Measurements from ENCODE around the gene TAS2R60. TPM values are rescaled to one million over a fixed set of nuclear protein-coding genes. Genes with fewer than 3 reads are reported as not detected.

TAS2R60 gene
- total and polyA plus RNA-seq, 4 donors, result 0.50 TPM; not detected in 3

DNA sequence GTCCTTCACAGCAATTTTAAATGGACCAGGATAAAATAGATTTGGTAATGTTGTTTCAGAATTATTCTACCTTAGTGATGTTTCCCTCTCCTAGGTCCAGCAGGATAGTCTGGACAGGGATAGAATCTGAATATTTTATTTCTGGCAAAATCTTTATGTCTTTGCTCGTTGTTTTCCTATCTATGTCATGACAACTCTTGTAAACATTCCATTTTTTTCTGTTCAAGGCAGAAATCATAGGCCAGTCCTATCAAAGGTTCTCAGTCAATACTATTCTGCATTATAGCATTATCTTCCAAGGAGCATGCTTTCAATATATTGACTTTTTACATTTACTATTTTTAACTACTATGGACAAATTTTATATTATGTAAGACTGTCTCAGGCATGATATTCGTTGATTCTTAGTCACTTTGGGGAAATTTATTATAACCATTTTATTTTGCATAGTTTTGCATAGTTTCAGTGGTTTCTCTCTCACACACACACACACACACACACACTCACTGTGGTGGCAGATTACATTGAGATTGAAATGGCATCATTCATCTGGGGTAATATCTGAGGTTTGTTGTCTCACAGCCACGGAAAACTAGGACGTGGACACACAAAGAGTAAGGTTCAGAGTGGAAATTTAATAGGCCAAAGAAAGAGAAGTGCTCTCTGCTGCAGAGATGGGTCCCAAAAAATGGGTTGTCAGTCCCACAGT is 17.2 kb downstream of the TAS2R60 start:
- H3K4me1 ChIP-seq (ENCODE audit: control insufficient read depth in 4 of 4, insufficient read depth in 4 of 4, low read length in 3 of 4), result no peaks in the 10 kb centered on the region
- H3K27me3 ChIP-seq (ENCODE audit: control insufficient read depth in 4 of 4, insufficient read depth in 4 of 4, low read length in 3 of 4), result no peaks in the 10 kb centered on the region
- TF ChIP-seq, protein P1, sequence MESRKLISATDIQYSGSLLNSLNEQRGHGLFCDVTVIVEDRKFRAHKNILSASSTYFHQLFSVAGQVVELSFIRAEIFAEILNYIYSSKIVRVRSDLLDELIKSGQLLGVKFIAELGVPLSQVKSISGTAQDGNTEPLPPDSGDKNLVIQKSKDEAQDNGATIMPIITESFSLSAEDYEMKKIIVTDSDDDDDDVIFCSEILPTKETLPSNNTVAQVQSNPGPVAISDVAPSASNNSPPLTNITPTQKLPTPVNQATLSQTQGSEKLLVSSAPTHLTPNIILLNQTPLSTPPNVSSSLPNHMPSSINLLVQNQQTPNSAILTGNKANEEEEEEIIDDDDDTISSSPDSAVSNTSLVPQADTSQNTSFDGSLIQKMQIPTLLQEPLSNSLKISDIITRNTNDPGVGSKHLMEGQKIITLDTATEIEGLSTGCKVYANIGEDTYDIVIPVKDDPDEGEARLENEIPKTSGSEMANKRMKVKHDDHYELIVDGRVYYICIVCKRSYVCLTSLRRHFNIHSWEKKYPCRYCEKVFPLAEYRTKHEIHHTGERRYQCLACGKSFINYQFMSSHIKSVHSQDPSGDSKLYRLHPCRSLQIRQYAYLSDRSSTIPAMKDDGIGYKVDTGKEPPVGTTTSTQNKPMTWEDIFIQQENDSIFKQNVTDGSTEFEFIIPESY (IDR thresholded peaks at IDR 0.05), result no peak
- TF ChIP-seq, protein P2, sequence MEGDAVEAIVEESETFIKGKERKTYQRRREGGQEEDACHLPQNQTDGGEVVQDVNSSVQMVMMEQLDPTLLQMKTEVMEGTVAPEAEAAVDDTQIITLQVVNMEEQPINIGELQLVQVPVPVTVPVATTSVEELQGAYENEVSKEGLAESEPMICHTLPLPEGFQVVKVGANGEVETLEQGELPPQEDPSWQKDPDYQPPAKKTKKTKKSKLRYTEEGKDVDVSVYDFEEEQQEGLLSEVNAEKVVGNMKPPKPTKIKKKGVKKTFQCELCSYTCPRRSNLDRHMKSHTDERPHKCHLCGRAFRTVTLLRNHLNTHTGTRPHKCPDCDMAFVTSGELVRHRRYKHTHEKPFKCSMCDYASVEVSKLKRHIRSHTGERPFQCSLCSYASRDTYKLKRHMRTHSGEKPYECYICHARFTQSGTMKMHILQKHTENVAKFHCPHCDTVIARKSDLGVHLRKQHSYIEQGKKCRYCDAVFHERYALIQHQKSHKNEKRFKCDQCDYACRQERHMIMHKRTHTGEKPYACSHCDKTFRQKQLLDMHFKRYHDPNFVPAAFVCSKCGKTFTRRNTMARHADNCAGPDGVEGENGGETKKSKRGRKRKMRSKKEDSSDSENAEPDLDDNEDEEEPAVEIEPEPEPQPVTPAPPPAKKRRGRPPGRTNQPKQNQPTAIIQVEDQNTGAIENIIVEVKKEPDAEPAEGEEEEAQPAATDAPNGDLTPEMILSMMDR (IDR thresholded peaks at IDR 0.05; ENCODE audit: low read depth, low read length, missing input control), result no peak
- TF ChIP-seq, protein P3, sequence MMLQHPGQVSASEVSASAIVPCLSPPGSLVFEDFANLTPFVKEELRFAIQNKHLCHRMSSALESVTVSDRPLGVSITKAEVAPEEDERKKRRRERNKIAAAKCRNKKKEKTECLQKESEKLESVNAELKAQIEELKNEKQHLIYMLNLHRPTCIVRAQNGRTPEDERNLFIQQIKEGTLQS (IDR thresholded peaks at IDR 0.05), result no peak
- TF ChIP-seq RAD21 (IDR thresholded peaks at IDR 0.05) (no peak), FOXA2 (IDR thresholded peaks at IDR 0.05) (no peak), HNF4A (conservative IDR thresholded peaks at IDR 0.05) (no peak), TAF1 (conservative IDR thresholded peaks at IDR 0.05) (no peak), SP1 (IDR thresholded peaks at IDR 0.05) (no peak), HNF4G (IDR thresholded peaks at IDR 0.05) (no peak), NR2F2 (IDR thresholded peaks at IDR 0.05) (no peak), FOXA1 (IDR thresholded peaks at IDR 0.05) (no peak), GABPA (IDR thresholded peaks at IDR 0.05 in 1 of 2, conservative IDR thresholded peaks at IDR 0.05 in 1 of 2) (no peak), YY1 (IDR thresholded peaks at IDR 0.05) (no peak), RXRA (IDR thresholded peaks at IDR 0.05) (no peak)
- TF ChIP-seq, protein P4, sequence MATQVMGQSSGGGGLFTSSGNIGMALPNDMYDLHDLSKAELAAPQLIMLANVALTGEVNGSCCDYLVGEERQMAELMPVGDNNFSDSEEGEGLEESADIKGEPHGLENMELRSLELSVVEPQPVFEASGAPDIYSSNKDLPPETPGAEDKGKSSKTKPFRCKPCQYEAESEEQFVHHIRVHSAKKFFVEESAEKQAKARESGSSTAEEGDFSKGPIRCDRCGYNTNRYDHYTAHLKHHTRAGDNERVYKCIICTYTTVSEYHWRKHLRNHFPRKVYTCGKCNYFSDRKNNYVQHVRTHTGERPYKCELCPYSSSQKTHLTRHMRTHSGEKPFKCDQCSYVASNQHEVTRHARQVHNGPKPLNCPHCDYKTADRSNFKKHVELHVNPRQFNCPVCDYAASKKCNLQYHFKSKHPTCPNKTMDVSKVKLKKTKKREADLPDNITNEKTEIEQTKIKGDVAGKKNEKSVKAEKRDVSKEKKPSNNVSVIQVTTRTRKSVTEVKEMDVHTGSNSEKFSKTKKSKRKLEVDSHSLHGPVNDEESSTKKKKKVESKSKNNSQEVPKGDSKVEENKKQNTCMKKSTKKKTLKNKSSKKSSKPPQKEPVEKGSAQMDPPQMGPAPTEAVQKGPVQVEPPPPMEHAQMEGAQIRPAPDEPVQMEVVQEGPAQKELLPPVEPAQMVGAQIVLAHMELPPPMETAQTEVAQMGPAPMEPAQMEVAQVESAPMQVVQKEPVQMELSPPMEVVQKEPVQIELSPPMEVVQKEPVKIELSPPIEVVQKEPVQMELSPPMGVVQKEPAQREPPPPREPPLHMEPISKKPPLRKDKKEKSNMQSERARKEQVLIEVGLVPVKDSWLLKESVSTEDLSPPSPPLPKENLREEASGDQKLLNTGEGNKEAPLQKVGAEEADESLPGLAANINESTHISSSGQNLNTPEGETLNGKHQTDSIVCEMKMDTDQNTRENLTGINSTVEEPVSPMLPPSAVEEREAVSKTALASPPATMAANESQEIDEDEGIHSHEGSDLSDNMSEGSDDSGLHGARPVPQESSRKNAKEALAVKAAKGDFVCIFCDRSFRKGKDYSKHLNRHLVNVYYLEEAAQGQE (IDR thresholded peaks at IDR 0.05), result no peak
- H3K9ac ChIP-seq (ENCODE audit: low read depth in 1 of 2, low read length in 2 of 2), result no peak overlapping the region
- WGBS, result 80% methylated on average over 4 of the region's 4 CpGs
- no peaks in the 10 kb centered on the region for H3K9me3 ChIP-seq (ENCODE audit: control insufficient read depth in 4 of 4, low read length in 3 of 4)
- no peak for DNase-seq (ENCODE audit: low spot score)
- no peaks in the 10 kb centered on the region for H3K36me3 ChIP-seq (ENCODE audit: control insufficient read depth in 4 of 4, insufficient read depth in 3 of 4, low read depth in 1 of 4, low read length in 3 of 4)
- no peak overlapping the region for H3K4me3 ChIP-seq (ENCODE audit: low read depth in 1 of 3, low read length in 3 of 3)
- H3K27ac ChIP-seq (ENCODE audit: low read depth in 1 of 2, low read length in 2 of 2), result no peak overlapping the region

DNA sequence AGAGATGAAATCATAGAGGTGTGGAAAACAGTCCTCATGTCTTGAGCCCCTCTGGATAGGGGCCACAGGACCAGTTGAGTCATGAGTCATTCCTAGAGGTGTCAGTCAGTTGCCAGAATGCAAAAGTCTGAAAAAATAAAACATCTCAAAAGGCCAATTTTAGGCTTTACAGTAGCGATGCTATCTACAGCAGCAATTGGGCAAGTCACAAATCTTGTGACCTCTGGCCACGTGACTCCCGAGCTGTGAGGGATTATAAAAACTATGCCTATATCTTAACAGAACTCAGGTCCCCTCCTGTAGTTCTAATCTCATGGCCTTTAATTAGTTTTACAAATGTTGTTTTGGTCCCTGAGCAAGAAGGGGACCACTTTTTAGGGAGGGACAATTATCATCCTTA is 18.8 kb downstream of the TAS2R60 start:
- no peak for DNase-seq (ENCODE audit: low spot score)
- Histone ChIP-seq H3K36me3 (ENCODE audit: control insufficient read depth in 4 of 4, insufficient read depth in 3 of 4, low read depth in 1 of 4, low read length in 3 of 4) (no peaks in the 10 kb centered on the region), H3K27me3 (ENCODE audit: control insufficient read depth in 4 of 4, insufficient read depth in 4 of 4, low read length in 3 of 4) (no peaks in the 10 kb centered on the region), H3K4me3 (ENCODE audit: low read depth in 1 of 3, low read length in 3 of 3) (no peak overlapping the region), H3K4me1 (ENCODE audit: control insufficient read depth in 4 of 4, insufficient read depth in 4 of 4, low read length in 3 of 4) (no peaks in the 10 kb centered on the region), H3K27ac (ENCODE audit: low read depth in 1 of 2, low read length in 2 of 2) (no peak overlapping the region), H3K9me3 (ENCODE audit: control insufficient read depth in 4 of 4, low read length in 3 of 4) (no peaks in the 10 kb centered on the region), H3K9ac (ENCODE audit: low read depth in 1 of 2, low read length in 2 of 2) (no peak overlapping the region)
- TF ChIP-seq GABPA (IDR thresholded peaks at IDR 0.05 in 1 of 2, conservative IDR thresholded peaks at IDR 0.05 in 1 of 2) (no peak), FOXA1 (IDR thresholded peaks at IDR 0.05) (no peak), EGR1 (IDR thresholded peaks at IDR 0.05; ENCODE audit: low read depth in 2 of 2) (no peak), RXRA (IDR thresholded peaks at IDR 0.05) (no peak), SP1 (IDR thresholded peaks at IDR 0.05) (no peak), HNF4A (conservative IDR thresholded peaks at IDR 0.05) (no peak)
- TF ChIP-seq, protein P1 (IDR thresholded peaks at IDR 0.05), result no peak
- WGBS, result 88% methylated on average over 3 of the region's 3 CpGs

All from liver (tissue), 9 donors.